A549 (cell line): ENCODE data around the gene FAM181A. TPM values are rescaled to one million over a fixed set of nuclear protein-coding genes. Genes with fewer than 3 reads are reported as not detected.
A peak's percentile ranks its signal among the peaks of the same experiment; 100 is the strongest.

ENCODE experiments used
- ATAC-seq, 2 experiments: fragments of 200-7000 bp in 1 of 2; fragments of >200 bp in 1 of 2; cut with Nextera tagmentation in 1 of 2; cut with Tn5 transposase in 1 of 2; 3 replicates each; pipeline versions ENCODE4 v1.8.0 to v1.9.1; 2018 to 2020; ENCODE audit warnings: mild to moderate bottlenecking in 1 of 2, moderate library complexity in 1 of 2
- CTCF ChIA-PET: fragments of 300-600 bp; sonication (Branson Sonifier 250); formaldehyde crosslinking; extraction: SDS; loops from one replicate; lab custom pipeline; 2021; ENCODE audit warnings: antibody characterized with exemption, inconsistent platforms; lab: Yijun Ruan, JAX
- POLR2A ChIA-PET: fragments of 350-600 bp; formaldehyde crosslinking; extraction: SDS; loops from one replicate; lab custom pipeline; 2021; ENCODE audit warnings: antibody characterized with exemption, inconsistent platforms; lab: Yijun Ruan, JAX
- DNase-seq, 2 experiments: peaks; one replicate each; pipeline versions ENCODE4 v3.0.0 to v3.0.0-alpha.2; 2011 to 2016; ENCODE audit warnings: low read depth in 1 of 2, low spot score in 1 of 2
- FAIRE-seq: peaks from 2 replicates; lab custom pipeline; 2011; peaks lifted over from hg19 to GRCh38; lab: Jason Lieb, UNC
- H3K27ac ChIP-seq, 2 experiments: fragments of >200 bp; sonication (Bioruptor Twin); formaldehyde crosslinking; 3 replicates each; pipeline ENCODE4 v1.5.1; 2016 to 2017
- H3K4me1 ChIP-seq: fragments of >200 bp; sonication (Bioruptor Twin); formaldehyde crosslinking; 3 replicates; pipeline ENCODE4 v1.6.1; 2016
- H3K4me2 ChIP-seq: fragments of >200 bp; sonication (Bioruptor Twin); formaldehyde crosslinking; 3 replicates; pipeline ENCODE4 v1.6.1; 2016
- H3K4me3 ChIP-seq: fragments of >200 bp; sonication (Bioruptor Twin); formaldehyde crosslinking; 3 replicates; pipeline ENCODE4 v1.5.1; 2016
- H3K9me3 ChIP-seq: fragments of >200 bp; sonication (Bioruptor Twin); formaldehyde crosslinking; 3 replicates; pipeline ENCODE4 v1.6.1; 2016
- CBX2 ChIP-seq: fragments of 200-600 bp; sonication (generic); IDR thresholded peaks from 2 replicates; pipeline ENCODE4 v1.6.1; 2016; ENCODE audit warnings: low read depth, mild to moderate bottlenecking, borderline replicate concordance
- EHF ChIP-seq: fragments of 250-450 bp; sonication (Bioruptor Pico); IDR thresholded peaks from 2 replicates; pipeline ENCODE4 v1.5.0; 2020; ENCODE audit warnings: mild to moderate bottlenecking
- ELK1 ChIP-seq: fragments of 150-350 bp; IDR thresholded peaks from 2 replicates; pipeline ENCODE4 v1.6.1; 2014; ENCODE audit warnings: low read depth, mild to moderate bottlenecking, low read length
- HDAC2 ChIP-seq: fragments of 200-600 bp; sonication (generic); IDR thresholded peaks from 2 replicates; pipeline ENCODE4 v1.6.1; 2016
- HOXA7 ChIP-seq: fragments of 250-450 bp; sonication (Bioruptor Pico); IDR thresholded peaks from 2 replicates; pipeline ENCODE4 v1.5.0; 2020; ENCODE audit warnings: mild to moderate bottlenecking, moderate library complexity
- KDM1A ChIP-seq: fragments of 200-600 bp; sonication (generic); IDR thresholded peaks from 2 replicates; pipeline ENCODE4 v1.6.1; 2016; ENCODE audit warnings: low read depth, mild to moderate bottlenecking
- KDM5A ChIP-seq: fragments of 200-600 bp; sonication (generic); IDR thresholded peaks from 2 replicates; pipeline ENCODE4 v1.6.1; 2016; ENCODE audit warnings: antibody characterized with exemption, mild to moderate bottlenecking
- MAZ ChIP-seq: fragments of 150-350 bp; IDR thresholded peaks from 2 replicates; pipeline ENCODE4 v1.6.1; 2014; ENCODE audit warnings: antibody characterized with exemption, low read depth, low read length, borderline replicate concordance
- NR3C1 ChIP-seq: fragments of >200 bp; sonication (Bioruptor Twin); formaldehyde crosslinking; IDR thresholded peaks from 3 replicates; pipeline ENCODE4 v1.6.1; 2017
- RARB ChIP-seq: fragments of 250-450 bp; sonication (Bioruptor Pico); IDR thresholded peaks from 2 replicates; pipeline ENCODE4 v1.8.0; 2021; ENCODE audit warnings: mild to moderate bottlenecking, moderate library complexity
- RCOR1 ChIP-seq: fragments of 150-350 bp; IDR thresholded peaks from 2 replicates; pipeline ENCODE4 v1.6.1; 2014; ENCODE audit warnings: antibody characterized with exemption, low read length, low read depth
- REST ChIP-seq: fragments of 200-600 bp; sonication (generic); IDR thresholded peaks from 2 replicates; pipeline ENCODE4 v1.6.1; 2016; ENCODE audit warnings: antibody characterized with exemption, mild to moderate bottlenecking, moderate library complexity
- RFX5 ChIP-seq: fragments of 450-650 bp; IDR thresholded peaks from 2 replicates; pipeline ENCODE4 v1.7.1; 2014; ENCODE audit warnings: antibody characterized with exemption, mild to moderate bottlenecking, moderate library complexity
- SMC3 ChIP-seq: fragments of >200 bp; sonication (Bioruptor Twin); formaldehyde crosslinking; IDR thresholded peaks from 3 replicates; pipeline ENCODE4 v1.6.1; 2018; ENCODE audit warnings: inconsistent platforms
- SREBF2 ChIP-seq: fragments of 450-650 bp; IDR thresholded peaks from 2 replicates; pipeline ENCODE4 v1.6.1; 2014; ENCODE audit warnings: mild to moderate bottlenecking, moderate library complexity
- ZFP36 ChIP-seq: fragments of 450-650 bp; IDR thresholded peaks from 2 replicates; pipeline ENCODE4 v1.6.1; 2014; ENCODE audit warnings: borderline replicate concordance; ENCODE audit not compliant: partially characterized antibody
- WGBS: methylation state at CpG from one replicate; pipeline ENCODE4 v1.1.6; 2017; ENCODE audit errors: missing lambda C conversion rate; 5-methylcytosine and 5-hydroxymethylcytosine counted together
- polyA plus RNA-seq, 4 experiments: library from polyadenylated mRNA; depleted of rRNA in 3 of 4; stranded (reverse); fragments of >200 nt; fragmentation: RNase III in 1 of 4; extraction: RNeasy Plus Mini Kit Qiagen cat#74134 plus additional on column Dnase treatment in 1 of 4; gene quantifications; 2 replicates in 3 of 4; 3 replicates in 1 of 4; pipeline ENCODE4 v1.2.3, GENCODE V29; 2011 to 2017
- TF ChIP-seq, protein P1 (sequence below): IDR thresholded peaks from 2 replicates; pipeline ENCODE4 v1.6.1; 2012

FAM181A gene
- polyA plus RNA-seq, 2 of the 4 experiments (the other 2 are of a cell fraction): not detected

- CTCF ChIA-PET: no interaction called here
- no peak for TF ChIP-seq EHF (CRISPR knock-in tag)
- TF ChIP-seq RARB (CRISPR knock-in tag): no peak
- TF ChIP-seq SREBF2: no peak
- no peak for FAIRE-seq
- Histone ChIP-seq H3K4me3 (no peak overlapping the region), H3K4me1 (no peaks in the 10 kb centered on the region), H3K4me2 (no peak overlapping the region), H3K27ac (no peak overlapping the region), H3K9me3 (peaks cover 11% of the 10 kb centered on the region; the same call in 1 of the 3 replicates)
- no peak for ATAC-seq
- DNase-seq: no peak
- WGBS: 40% methylated on average over 4 of the region's 5 CpGs
- POLR2A ChIA-PET: no interaction called here
Measured at GRCh38 chr14:93878871-93879270, 48.3 kb upstream of the FAM181A start.

- no peak overlapping the region for H3K4me3 ChIP-seq
- H3K4me2 ChIP-seq: peak overlapping the region; percentile 62
- no peaks in the 10 kb centered on the region for H3K4me1 ChIP-seq
- ChIA-PET CTCF (interaction anchor here (0.7 to 1.2 kb wide), 2 partner anchors 12 to 224 kb away, joined by 3 read pairs; no protein-coding TSS in a partner anchor), POLR2A (no interaction called here)
- TF ChIP-seq KDM1A: no peak
- TF ChIP-seq, protein P1, sequence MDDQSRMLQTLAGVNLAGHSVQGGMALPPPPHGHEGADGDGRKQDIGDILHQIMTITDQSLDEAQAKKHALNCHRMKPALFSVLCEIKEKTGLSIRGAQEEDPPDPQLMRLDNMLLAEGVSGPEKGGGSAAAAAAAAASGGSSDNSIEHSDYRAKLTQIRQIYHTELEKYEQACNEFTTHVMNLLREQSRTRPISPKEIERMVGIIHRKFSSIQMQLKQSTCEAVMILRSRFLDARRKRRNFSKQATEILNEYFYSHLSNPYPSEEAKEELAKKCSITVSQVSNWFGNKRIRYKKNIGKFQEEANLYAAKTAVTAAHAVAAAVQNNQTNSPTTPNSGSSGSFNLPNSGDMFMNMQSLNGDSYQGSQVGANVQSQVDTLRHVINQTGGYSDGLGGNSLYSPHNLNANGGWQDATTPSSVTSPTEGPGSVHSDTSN: no peak
- TF ChIP-seq ELK1: no peak
- no peak for TF ChIP-seq REST
- TF ChIP-seq RFX5: no peak
- TF ChIP-seq HDAC2: no peak
- no peak for TF ChIP-seq MAZ
- no peak for TF ChIP-seq RCOR1
- no peak for TF ChIP-seq KDM5A
- no peak for TF ChIP-seq HOXA7
- TF ChIP-seq ZFP36: no peak
- no peak for TF ChIP-seq NR3C1
- no peak for TF ChIP-seq SMC3
- TF ChIP-seq CBX2: no peak
- FAIRE-seq (no peak), DNase-seq (no peak), ATAC-seq (no peak)
- no peak overlapping the region for H3K27ac ChIP-seq
- peaks cover 11% of the 10 kb centered on the region; the same call in 1 of the 3 replicates for H3K9me3 ChIP-seq
- WGBS: 12% methylated on average over 6 of the region's 7 CpGs
Measured at GRCh38 chr14:93879362-93879983, 47.7 kb upstream of the FAM181A start.
